IMR-90 (cell line): Measurements from ENCODE around the gene FAF1. TPM values are rescaled to one million over a fixed set of nuclear protein-coding genes. Genes with fewer than 3 reads are reported as not detected.

ENCODE experiments used
- ATAC-seq: fragments of 200-7000 bp; cut with Tn5 transposase; 2 replicates; pipeline ENCODE4 v1.9.1; 2020; ENCODE audit warnings: low read depth, mild to moderate bottlenecking, moderate library complexity
- BruUV-seq: library from RNA; stranded (reverse); fragments of 400-500 nt; replicated peaks from 2 replicates; lab custom pipeline; 2021; lab: Mats Ljungman, UMichigan
- CTCF ChIA-PET: fragments of 300-600 bp; formaldehyde crosslinking; extraction: SDS; loops from one replicate; lab custom pipeline; 2021; ENCODE audit warnings: antibody characterized with exemption; lab: Yijun Ruan, JAX
- POLR2A ChIA-PET: fragments of 300-600 bp; sonication (Branson Sonifier 250); formaldehyde crosslinking; loops from one replicate; lab custom pipeline; 2022; ENCODE audit warnings: antibody characterized with exemption; ENCODE audit not compliant: unreplicated experiment; lab: Charles Lee
- DNase-seq: peaks from one replicate; pipeline ENCODE4 v3.0.0; 2013
- H2AFZ ChIP-seq: replicated peaks from 2 replicates; pipeline ENCODE3; 2013; ENCODE audit warnings: low read length, mild to moderate bottlenecking; ENCODE audit not compliant: poor library complexity
- H2AK5ac ChIP-seq: 2 replicates; pipeline ENCODE4 v1.6.1; 2013; ENCODE audit warnings: low read depth, low read length, inconsistent platforms
- H2AK9ac ChIP-seq: replicated peaks from 2 replicates; pipeline ENCODE3; 2013; ENCODE audit warnings: mild to moderate bottlenecking, low read depth, low read length, moderate library complexity; ENCODE audit not compliant: poor library complexity
- H2BK120ac ChIP-seq: 2 replicates; pipeline ENCODE4 v1.6.1; 2013; ENCODE audit warnings: low read depth, low read length, inconsistent platforms
- H2BK15ac ChIP-seq: 3 replicates; pipeline ENCODE4 v1.6.1; 2013; ENCODE audit warnings: low read depth, low read length, inconsistent platforms
- H2BK20ac ChIP-seq: 2 replicates; pipeline ENCODE4 v1.6.1; 2013; ENCODE audit warnings: low read depth, mild to moderate bottlenecking, inconsistent platforms, low read length, moderate library complexity
- H2BK5ac ChIP-seq: 2 replicates; pipeline ENCODE4 v1.6.1; 2013; ENCODE audit warnings: mild to moderate bottlenecking, low read depth, low read length, inconsistent platforms; ENCODE audit not compliant: poor library complexity, severe bottlenecking
- H3K14ac ChIP-seq: replicated peaks from 2 replicates; pipeline ENCODE4 v1.6.1; 2013; ENCODE audit warnings: low read depth, low read length, inconsistent platforms
- H3K18ac ChIP-seq: 2 replicates; pipeline ENCODE4 v1.6.1; 2013; ENCODE audit warnings: low read depth, low read length, control low read depth
- H3K23ac ChIP-seq: 2 replicates; pipeline ENCODE4 v1.6.1; 2013; ENCODE audit warnings: low read depth, low read length, inconsistent platforms
- H3K27ac ChIP-seq: 2 replicates; pipeline ENCODE4 v1.5.1; 2013; ENCODE audit warnings: mild to moderate bottlenecking, control low read depth, low read length; ENCODE audit not compliant: insufficient read depth
- H3K27me3 ChIP-seq: 2 replicates; pipeline ENCODE4 v1.6.1; 2013; ENCODE audit warnings: low read length; ENCODE audit not compliant: control insufficient read depth, insufficient read depth
- H3K36me3 ChIP-seq: 2 replicates; pipeline ENCODE4 v1.6.1; 2013; ENCODE audit warnings: low read length, mixed read lengths; ENCODE audit not compliant: control insufficient read depth, insufficient read depth
- H3K4ac ChIP-seq: 2 replicates; pipeline ENCODE4 v1.6.1; 2013; ENCODE audit warnings: low read depth, low read length, inconsistent platforms
- H3K4me1 ChIP-seq: 2 replicates; pipeline ENCODE4 v1.6.1; 2013; ENCODE audit warnings: low read length, mixed read lengths; ENCODE audit not compliant: control insufficient read depth, insufficient read depth
- H3K4me2 ChIP-seq: 2 replicates; pipeline ENCODE4 v1.6.1; 2013; ENCODE audit warnings: low read depth, mild to moderate bottlenecking, control low read depth, low read length, moderate library complexity
- H3K4me3 ChIP-seq: 2 replicates; pipeline ENCODE4 v1.5.1; 2013; ENCODE audit warnings: low read depth, mild to moderate bottlenecking, control low read depth, low read length, moderate library complexity; ENCODE audit not compliant: insufficient read depth
- H3K56ac ChIP-seq: 2 replicates; pipeline ENCODE4 v1.6.1; 2013; ENCODE audit warnings: low read length, inconsistent platforms; ENCODE audit not compliant: insufficient read depth; ENCODE audit errors: extremely low read depth
- H3K79me1 ChIP-seq, 2 experiments: 2 replicates each; pipeline ENCODE4 v1.6.1; 2013; ENCODE audit warnings: low read length in 2 of 2, inconsistent platforms in 1 of 2, low read depth in 1 of 2
- H3K9ac ChIP-seq: 2 replicates; pipeline ENCODE4 v1.6.1; 2013; ENCODE audit warnings: low read depth, low read length, control low read depth
- H3K9me1 ChIP-seq: 2 replicates; pipeline ENCODE4 v1.6.1; 2013; ENCODE audit warnings: low read length, inconsistent platforms; ENCODE audit not compliant: insufficient read depth
- H3K9me3 ChIP-seq: 2 replicates; pipeline ENCODE4 v1.6.1; 2013; ENCODE audit warnings: low read length; ENCODE audit not compliant: control insufficient read depth, insufficient read depth
- H4K20me1 ChIP-seq: 2 replicates; pipeline ENCODE4 v1.6.1; 2013; ENCODE audit warnings: low read length, inconsistent platforms; ENCODE audit not compliant: insufficient read depth
- H4K5ac ChIP-seq: 2 replicates; pipeline ENCODE4 v1.6.1; 2013; ENCODE audit warnings: mild to moderate bottlenecking, low read depth, low read length, control low read depth
- H4K8ac ChIP-seq, 2 experiments: 2 replicates each; pipeline ENCODE4 v1.6.1; 2013; ENCODE audit warnings: low read depth in 2 of 2, low read length in 2 of 2, control low read depth in 1 of 2, inconsistent platforms in 1 of 2
- H4K91ac ChIP-seq: 2 replicates; pipeline ENCODE4 v1.6.1; 2013; ENCODE audit warnings: low read depth, low read length, inconsistent platforms; ENCODE audit not compliant: insufficient read depth
- CTCF ChIP-seq: conservative IDR thresholded peaks from 2 replicates; pipeline ENCODE4 v1.5.1; 2012; ENCODE audit warnings: mild to moderate bottlenecking, low read depth, low read length, improper control_type of control experiment
- FOS ChIP-seq: fragments of 150-350 bp; IDR thresholded peaks from 2 replicates; pipeline ENCODE4 v1.6.1; 2016; ENCODE audit warnings: low read depth, low read length
- MAZ ChIP-seq: IDR thresholded peaks from 2 replicates; pipeline ENCODE4 v1.6.1; 2012; ENCODE audit warnings: low read depth, mild to moderate bottlenecking, low read length, improper control_type of control experiment, moderate library complexity, borderline replicate concordance
- MXI1 ChIP-seq: IDR thresholded peaks from 2 replicates; pipeline ENCODE4 v1.6.1; 2012; ENCODE audit warnings: low read depth, mild to moderate bottlenecking, low read length, moderate library complexity, borderline replicate concordance
- POLR2A ChIP-seq: IDR thresholded peaks from 2 replicates; pipeline ENCODE4 v1.6.1; 2012; ENCODE audit warnings: mild to moderate bottlenecking, low read depth, low read length
- RAD21 ChIP-seq: IDR thresholded peaks from 2 replicates; pipeline ENCODE4 v1.6.1; 2012; ENCODE audit warnings: low read length, improper control_type of control experiment
- RCOR1 ChIP-seq: IDR thresholded peaks from 2 replicates; pipeline ENCODE4 v1.6.1; 2012; ENCODE audit warnings: mild to moderate bottlenecking, low read length, improper control_type of control experiment; ENCODE audit not compliant: insufficient replicate concordance
- WGBS, 2 experiments: methylation state at CpG; one replicate each; pipeline versions ENCODE4 v1.1.5 to v1.1.7; 2013; ENCODE audit warnings: missing lambda C conversion rate in 2 of 2; ENCODE audit not compliant: insufficient read length in 1 of 2; ENCODE audit errors: extremely low coverage in 2 of 2; 5-methylcytosine and 5-hydroxymethylcytosine counted together
- dilution Hi-C: fragments of 300-500 bp; cut with HindIII; formaldehyde crosslinking; loops from one replicate; pipeline ENCODE4 v1.14.3; 2018; ENCODE audit warnings: low sequenced_read_pairs; ENCODE audit not compliant: unreplicated experiment
- in situ Hi-C: fragments of 300-500 bp; cut with MboI; formaldehyde crosslinking; loops from 3 replicates; pipeline ENCODE4 v1.14.3; 2019; ENCODE audit warnings: low sequenced_read_pairs, inconsistent platforms, mixed read lengths
- intact Hi-C: fragments of 100-400 bp; cut with micrococcal nuclease; formaldehyde crosslinking; loops from 2 replicates; pipeline ENCODE4 v1.10.0; 2022
- polyA plus RNA-seq, 3 experiments: library from polyadenylated mRNA; depleted of rRNA; stranded (reverse); fragments of >200 nt; gene quantifications; 2 replicates each; pipeline ENCODE4 v1.2.3, GENCODE V29; 2012; ENCODE audit warnings: low replicate concordance in 1 of 3
- total RNA-seq: library from RNA; depleted of rRNA; stranded (reverse); fragments of >200 nt; gene quantifications from 2 replicates; pipeline ENCODE4 v1.2.3, GENCODE V29; 2012

FAF1 gene
- total and polyA plus RNA-seq, 2 of the 4 experiments (the other 2 are of a cell fraction) = 18.8 to 72.9 TPM

DNA sequence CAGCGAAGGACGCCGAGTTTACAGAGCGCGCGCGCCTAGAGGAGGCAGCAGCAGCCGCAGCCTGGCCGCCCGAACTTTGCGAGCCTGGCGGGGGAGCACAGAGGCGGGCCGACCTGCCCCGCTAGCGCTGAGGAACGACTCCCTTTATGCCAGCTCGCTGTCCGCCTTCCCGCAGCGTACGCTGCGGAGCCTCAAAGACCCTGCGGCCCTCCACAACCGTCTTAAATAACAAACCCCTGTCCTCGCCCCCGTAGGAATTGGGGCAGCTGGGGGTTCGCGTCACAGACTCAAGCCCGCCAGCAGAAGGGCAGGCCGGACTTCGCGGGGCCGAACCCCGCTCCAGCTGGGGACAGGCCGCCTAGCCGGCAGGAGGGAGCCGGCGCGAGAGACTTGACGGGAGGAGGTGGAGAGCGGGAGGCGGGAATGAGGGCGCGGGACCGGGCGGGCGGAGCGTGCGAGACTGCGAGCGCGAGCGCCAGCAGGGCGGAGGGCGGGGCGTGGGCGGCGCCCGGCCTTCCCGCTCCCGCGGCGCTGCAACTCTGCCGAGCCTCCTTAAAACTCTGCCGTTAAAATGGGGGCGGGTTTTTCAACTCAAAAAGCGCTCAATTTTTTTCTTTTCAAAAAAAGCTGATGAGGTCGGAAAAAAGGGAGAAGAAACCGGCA, 8.2 kb upstream of the FAF1 start:
- intact Hi-C loops = loop anchor here (1.0 to 2.0 kb wide), 3 partner anchors 8 to 221 kb away; no protein-coding TSS in a partner anchor

More for the DNA sequence above, 8.2 kb upstream of the FAF1 start:
- Histone ChIP-seq H3K36me3 (no peaks in the 10 kb centered on the region), H3K4me3 (peak overlapping the region; percentile 88), H2BK5ac (peak overlapping the region; percentile 74), H4K91ac (peak overlapping the region; percentile 73; the same call in 1 of the 2 replicates), H3K9me3 (no peaks in the 10 kb centered on the region), H3K56ac (peak overlapping the region; percentile 86), H3K4ac (peak overlapping the region; percentile 64), H4K20me1 (no peaks in the 10 kb centered on the region; the same call in none of the 2 replicates), H2AK5ac (no peak overlapping the region), H3K9ac (peak overlapping the region; percentile 93), H2BK15ac (no peak overlapping the region), H2AFZ (peak overlapping the region; percentile 92), H2BK120ac (peak overlapping the region; percentile 47), H3K27ac (peak overlapping the region; percentile 95), H3K9me1 (no peaks in the 10 kb centered on the region), H3K4me2 (peak overlapping the region; percentile 86), H3K4me1 (no peaks in the 10 kb centered on the region), H4K8ac (peak overlapping the region; percentile 41 to 77; a peak in 3 of 4 replicates), H3K79me1 (no peaks in the 10 kb centered on the region), H3K18ac (peak overlapping the region; percentile 34), H2BK20ac (no peak overlapping the region), H3K23ac (peak overlapping the region; percentile 55; the same call in 1 of the 2 replicates), H3K27me3 (no peaks in the 10 kb centered on the region), H2AK9ac (peak overlapping the region; percentile 48), H4K5ac (peak overlapping the region; percentile 25), H3K14ac (peak overlapping the region; percentile 75; the same call in 1 of the 2 replicates)
- in situ Hi-C loops (no loop called here), dilution Hi-C loops (no loop called here)
- DNase-seq (peak; percentile 89), ATAC-seq (peak; percentile 86)
- CTCF ChIA-PET = interaction anchor here (0.5 to 1.3 kb wide), 4 partner anchors 20 to 398 kb away, joined by 3 read pairs; no protein-coding TSS in a partner anchor
- 2% methylated on average over 7 of the region's 70 CpGs; no CpG with 5 or more reads in 1 of the 2 experiments for WGBS, 2 experiments
- TF ChIP-seq RAD21 = no peak
- peak; percentile 71 for TF ChIP-seq POLR2A
- TF ChIP-seq MAZ = peak; percentile 75; the same call in 1 of the 2 replicates
- peak; percentile 42 for TF ChIP-seq CTCF
- no peak for TF ChIP-seq RCOR1
- TF ChIP-seq FOS = no peak
- TF ChIP-seq MXI1 = peak; percentile 67
- no TSS peak for BruUV-seq
- POLR2A ChIA-PET = interaction anchor here (0.5 kb wide), 1 partner anchor 202 kb away, joined by 10 read pairs; no protein-coding TSS in a partner anchor
